ENCODE data around the gene CHRNA5. TPM values are rescaled to one million over a fixed set of nuclear protein-coding genes. Genes with fewer than 3 reads are reported as not detected.

The CHRNA5 gene
- total and polyA plus RNA-seq, 2 donors from 2014 or later, result 0.41 to 0.76 TPM

DNA sequence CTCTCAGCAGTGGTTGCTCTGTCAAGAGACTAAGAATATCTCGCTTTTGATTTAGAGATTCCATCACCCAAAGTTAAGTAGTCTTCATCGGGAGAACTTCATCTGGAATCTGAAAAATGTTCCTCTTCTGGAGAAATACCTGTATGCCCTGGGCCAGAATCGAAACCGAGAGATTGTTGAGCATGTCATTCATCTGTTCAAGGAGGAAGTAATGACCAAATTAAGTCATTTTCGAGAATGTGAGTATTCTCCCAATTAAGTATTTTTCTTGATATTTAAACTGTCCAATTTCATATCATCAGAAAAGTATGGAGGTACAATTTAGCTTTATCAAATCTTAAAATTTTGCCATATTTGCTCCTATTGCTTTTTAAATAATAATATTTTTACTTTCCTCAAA lies 38.0 kb upstream of the CHRNA5 start:
- H3K4me3 ChIP-seq (ENCODE audit: low read length in 3 of 3), result no peak overlapping the region
- FAIRE-seq (no peak), DNase-seq (no peak)
- intact Hi-C loops (cut with DNase I), result no loop called here
- no peaks in the 10 kb centered on the region for H3K27me3 ChIP-seq (ENCODE audit: control insufficient read depth, insufficient read depth, low read length)
- no peak overlapping the region for H3K27ac ChIP-seq (ENCODE audit: low read depth in 2 of 2, low read length in 2 of 2)
- peaks cover 0 to 2% (median 0%) of the 10 kb centered on the region in 3 donors for H3K36me3 ChIP-seq (ENCODE audit: control insufficient read depth in 2 of 3, insufficient read depth in 3 of 3, low read length in 3 of 3)
- H3K9me3 ChIP-seq (ENCODE audit: control insufficient read depth in 2 of 3, insufficient read depth in 1 of 3, low read length in 3 of 3), result no peaks in the 10 kb centered on the region
- no peak overlapping the region for H3K9ac ChIP-seq (ENCODE audit: low read length in 3 of 3)
- no peaks in the 10 kb centered on the region for H3K4me1 ChIP-seq (ENCODE audit: control insufficient read depth in 2 of 3, insufficient read depth in 2 of 3, low read depth in 1 of 3, low read length in 3 of 3)
- no peak for TF ChIP-seq CTCF (IDR thresholded peaks at IDR 0.05; ENCODE audit: borderline replicate concordance, extremely low read depth, insufficient read depth)

- FAIRE-seq, result no peak
- no peak for TF ChIP-seq CTCF (IDR thresholded peaks at IDR 0.05; ENCODE audit: borderline replicate concordance, extremely low read depth, insufficient read depth)
- Histone ChIP-seq H3K9me3 (ENCODE audit: control insufficient read depth in 2 of 3, insufficient read depth in 1 of 3, low read length in 3 of 3) (no peaks in the 10 kb centered on the region), H3K36me3 (ENCODE audit: control insufficient read depth in 2 of 3, insufficient read depth in 3 of 3, low read length in 3 of 3) (no peaks in the 10 kb centered on the region), H3K27ac (ENCODE audit: low read depth in 2 of 2, low read length in 2 of 2) (no peak overlapping the region), H3K4me3 (ENCODE audit: low read length in 3 of 3) (no peak overlapping the region), H3K4me1 (ENCODE audit: control insufficient read depth in 2 of 3, insufficient read depth in 2 of 3, low read depth in 1 of 3, low read length in 3 of 3) (no peaks in the 10 kb centered on the region), H3K27me3 (ENCODE audit: control insufficient read depth, insufficient read depth, low read length) (no peaks in the 10 kb centered on the region), H3K9ac (ENCODE audit: low read length in 3 of 3) (no peak overlapping the region)
- DNase-seq, result no peak
- intact Hi-C loops (cut with DNase I), result no loop called here
Measured at GRCh38 chr15:78533331-78533730, 32.0 kb upstream of the CHRNA5 start.

- intact Hi-C loops (cut with DNase I), result no loop called here
- Histone ChIP-seq H3K4me3 (ENCODE audit: low read length in 3 of 3) (no peak overlapping the region), H3K27ac (ENCODE audit: low read depth in 2 of 2, low read length in 2 of 2) (no peak overlapping the region), H3K27me3 (ENCODE audit: control insufficient read depth, insufficient read depth, low read length) (no peaks in the 10 kb centered on the region), H3K4me1 (ENCODE audit: control insufficient read depth in 2 of 3, insufficient read depth in 2 of 3, low read depth in 1 of 3, low read length in 3 of 3) (no peaks in the 10 kb centered on the region), H3K36me3 (ENCODE audit: control insufficient read depth in 2 of 3, insufficient read depth in 3 of 3, low read length in 3 of 3) (no peaks in the 10 kb centered on the region), H3K9ac (ENCODE audit: low read length in 3 of 3) (no peak overlapping the region), H3K9me3 (ENCODE audit: control insufficient read depth in 2 of 3, insufficient read depth in 1 of 3, low read length in 3 of 3) (no peaks in the 10 kb centered on the region)
- DNase-seq, result no peak
- TF ChIP-seq CTCF (IDR thresholded peaks at IDR 0.05; ENCODE audit: borderline replicate concordance, extremely low read depth, insufficient read depth), result no peak
- no peak for FAIRE-seq
Measured at GRCh38 chr15:78536134-78536533, 29.2 kb upstream of the CHRNA5 start.

GRCh38 chr15:78537266-78537905 lies 27.9 kb upstream of the CHRNA5 start:
- Histone ChIP-seq H3K27ac (ENCODE audit: low read depth in 2 of 2, low read length in 2 of 2) (no peak overlapping the region), H3K9ac (ENCODE audit: low read length in 3 of 3) (no peak overlapping the region), H3K4me1 (ENCODE audit: control insufficient read depth in 2 of 3, insufficient read depth in 2 of 3, low read depth in 1 of 3, low read length in 3 of 3) (peaks cover 0 to 2% (median 0%) of the 10 kb centered on the region in 3 donors), H3K9me3 (ENCODE audit: control insufficient read depth in 2 of 3, insufficient read depth in 1 of 3, low read length in 3 of 3) (no peaks in the 10 kb centered on the region), H3K27me3 (ENCODE audit: control insufficient read depth, insufficient read depth, low read length) (no peaks in the 10 kb centered on the region), H3K36me3 (ENCODE audit: control insufficient read depth in 2 of 3, insufficient read depth in 3 of 3, low read length in 3 of 3) (peaks cover 0 to 2% (median 2%) of the 10 kb centered on the region in 3 donors), H3K4me3 (ENCODE audit: low read length in 3 of 3) (no peak overlapping the region)
- DNase-seq, result no peak
- no peak for FAIRE-seq
- no peak for TF ChIP-seq CTCF (IDR thresholded peaks at IDR 0.05; ENCODE audit: borderline replicate concordance, extremely low read depth, insufficient read depth)
- intact Hi-C loops (cut with DNase I), result no loop called here
